Heart right ventricle (tissue), 16 donors: ENCODE measurements around the gene GC. TPM values are rescaled to one million over a fixed set of nuclear protein-coding genes. Genes with fewer than 3 reads are reported as not detected.

Experiments
- ATAC-seq, 8 donors: fragments of 200-7000 bp; cut with Tn5 transposase; one replicate each; pipeline ENCODE4 v1.9.1; 2020; ENCODE audit warnings: mild to moderate bottlenecking in 8 of 8, moderate library complexity in 8 of 8, moderate number of reproducible peaks in 1 of 8
- DNase-seq, 2 donors: peaks; one replicate each; pipeline ENCODE4 v3.0.0-alpha.2; 2020
- H3K27ac ChIP-seq, 10 donors: fragments of 200-600 bp; sonication (generic) in 2 of 10; one replicate each; pipeline versions ENCODE4 v1.5.0 to v1.8.0; 2020 to 2022; ENCODE audit warnings: mild to moderate bottlenecking in 3 of 10
- H3K27me3 ChIP-seq, 7 donors: fragments of 200-600 bp; one replicate each; pipeline ENCODE4 v1.8.0; 2021 to 2022; ENCODE audit warnings: mild to moderate bottlenecking in 2 of 7
- H3K36me3 ChIP-seq, 9 donors: fragments of 200-600 bp; sonication (generic) in 1 of 9; one replicate each; pipeline versions ENCODE4 v1.5.0 to v1.8.0; 2020 to 2022; ENCODE audit warnings: mild to moderate bottlenecking in 2 of 9
- H3K4me1 ChIP-seq, 9 donors: fragments of 200-600 bp; sonication (generic) in 1 of 9; one replicate each; pipeline versions ENCODE4 v1.5.0 to v1.8.0; 2020 to 2022; ENCODE audit warnings: mild to moderate bottlenecking in 4 of 9
- H3K4me3 ChIP-seq, 10 donors: fragments of 200-600 bp; sonication (generic) in 2 of 10; one replicate each; pipeline versions ENCODE4 v1.5.0 to v1.8.0; 2020 to 2022; ENCODE audit warnings: mild to moderate bottlenecking in 7 of 10, moderate library complexity in 2 of 10
- H3K9me3 ChIP-seq, 11 donors: fragments of 200-600 bp in 10 of 11; sonication (generic) in 2 of 11; one replicate each; pipeline versions ENCODE4 v1.5.0 to v1.8.0; 2013 to 2022; ENCODE audit warnings: mild to moderate bottlenecking in 2 of 11, control low read depth in 1 of 11, moderate library complexity in 1 of 11
- CTCF ChIP-seq, 9 donors: fragments of 200-600 bp; sonication (generic) in 2 of 9; IDR thresholded peaks; one replicate each; pipeline versions ENCODE4 v1.5.0 to v1.8.0; 2021 to 2022; ENCODE audit warnings: antibody characterized with exemption in 9 of 9, mild to moderate bottlenecking in 5 of 9, moderate library complexity in 1 of 9
- WGBS, 2 donors: extraction: QIAGEN DNeasy Blood & Tissue Kit; methylation state at CpG; one replicate each; pipeline ENCODE4 v1.1.7; 2013; ENCODE audit warnings: inconsistent platforms in 1 of 2; 5-methylcytosine and 5-hydroxymethylcytosine counted together
- intact Hi-C, 10 donors: fragments of 100-400 bp; cut with DNase I; formaldehyde crosslinking; loops; one replicate each; pipeline versions ENCODE4 v1.11.1 to v1.14.2; 2022
- polyA plus RNA-seq, 2 donors: library from polyadenylated mRNA; stranded (reverse); fragments of 200-250 nt; gene quantifications; one replicate each; pipeline ENCODE4 v1.2.3, GENCODE V29; 2013
- total RNA-seq, 10 donors: library from RNA; stranded (reverse); fragmentation: NEBNext Ultra II Directional in 3 of 10; extraction: Animal tissue kit (Norgen Biotek cat#: 25700) in 3 of 10; gene quantifications; one replicate each; pipeline versions ENCODE4 v1.2.1 to v1.2.4, GENCODE V29; 2021 to 2023
- donor health status: Arrhythmogenic right ventricular cardiomyopathy.
- donor health status: ischemic (EF 13 %, LVEDD 7.1; RV severe dilation, severe dysfunction).
- donor health status: healthy with polysubstance abuse.
- donor health status: DM: no; HTN: yes; CAD: no.
- donor health status: DM: no; HTN: no; CAD: no.
- donor health status: ischemic (EF 25% LVEDD 6.9; RV normal size, moderate dysfunction).
- donor health status: ischemic (EF 25% LVEDD 5.7; RV mildly dilated, moderate dysfunction).
- donor health status: healthy.
- donor health status: DM: yes; HTN: yes; CAD: no.
- donor health status: Ischemic cardiomyopathy.
- donor health status: ischemic (EF 35%, LVEDD 5.7; RV mildly dilated, moderate dysfunction).
- donor health status: nonischemic (EF 11% LVEDD 7.7; RV severe dilation, severe dysfunction).
- donor health status: DM: yes; HTN: yes; CAD: no.
- donor health status: PGD.
- donor health status: ischemic (EF 29% LVEDD 5.4; RV normal size, mild dysfunction).
- donor health status: nonischemic (EF 23%, LVEDD 6.1; RV moderate dilation, normal function).

GC gene
- total and polyA plus RNA-seq, 12 donors: 0.20 TPM; not detected in 11

GRCh38 chr4:71711985-71712348 lies 71.9 kb downstream of the GC start:
- Histone ChIP-seq H3K27me3 (no peaks in the 10 kb centered on the region), H3K4me1 (no peaks in the 10 kb centered on the region), H3K27ac (no peak overlapping the region), H3K4me3 (no peak overlapping the region), H3K9me3 (no peaks in the 10 kb centered on the region), H3K36me3 (no peaks in the 10 kb centered on the region)
- 85% methylated on average over 3 of the region's 3 CpGs for WGBS, 2 donors
- DNase-seq (no peak), ATAC-seq (no peak)
- intact Hi-C loops: loop anchor here in 6 of 10 donors (2.0 to 10.0 kb wide), 10 partner anchors 477 to 1111 kb away; no protein-coding TSS in a partner anchor
- no peak for TF ChIP-seq CTCF (IDR thresholded peaks at IDR 0.05)

DNA sequence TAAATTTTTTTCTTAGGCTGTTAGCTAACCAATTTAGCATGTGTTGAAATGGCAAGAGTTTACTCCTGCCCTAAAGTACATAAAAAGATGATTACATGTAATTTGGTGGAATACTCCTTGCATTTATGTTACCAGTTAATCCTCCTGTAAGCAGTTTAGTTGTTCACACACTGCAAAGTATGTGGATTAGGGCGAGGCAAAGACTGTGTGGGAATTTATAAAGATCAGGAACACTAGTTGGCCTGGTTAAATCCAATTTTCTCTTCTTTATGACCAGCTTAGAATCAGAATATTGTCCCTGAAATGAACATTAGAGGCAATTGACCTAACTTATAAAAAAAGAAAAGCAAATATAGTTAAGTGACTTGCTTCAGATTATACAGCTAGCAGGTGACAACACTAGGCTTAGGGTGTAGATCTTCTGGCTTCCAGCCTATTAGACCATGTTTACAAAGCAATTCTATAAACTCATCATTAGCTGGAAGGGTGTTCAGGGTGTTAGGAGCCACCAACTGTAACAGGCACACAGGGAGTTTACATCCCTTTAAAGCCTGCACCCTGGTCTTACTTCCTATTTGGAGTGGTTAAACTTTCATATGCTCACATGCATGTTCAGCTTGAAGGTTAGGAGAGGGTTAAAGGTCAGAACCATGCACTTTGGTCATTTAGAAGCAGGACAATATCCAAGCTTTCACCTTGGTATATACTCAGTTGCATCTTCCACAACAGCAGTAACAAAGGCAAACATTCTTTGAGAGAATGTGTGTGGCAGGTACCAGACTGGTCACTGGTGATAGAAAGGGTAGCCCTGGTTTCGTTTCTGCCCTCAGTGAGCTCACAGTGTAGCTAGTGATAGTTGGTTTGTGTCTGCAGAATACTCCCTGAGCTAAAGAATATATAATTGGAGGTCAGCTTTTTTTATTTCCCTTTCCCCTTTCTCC lies 72.6 kb downstream of the GC start:
- no peaks in the 10 kb centered on the region for H3K9me3 ChIP-seq
- no peaks in the 10 kb centered on the region for H3K27me3 ChIP-seq
- H3K4me1 ChIP-seq: no peaks in the 10 kb centered on the region
- DNase-seq (no peak), ATAC-seq (no peak)
- intact Hi-C loops: loop anchor here in 6 of 10 donors (5.0 to 10.0 kb wide), 7 partner anchors 477 to 1107 kb away; no protein-coding TSS in a partner anchor
- no peaks in the 10 kb centered on the region for H3K36me3 ChIP-seq
- no peak for TF ChIP-seq CTCF (IDR thresholded peaks at IDR 0.05)
- H3K4me3 ChIP-seq: no peak overlapping the region
- no peak overlapping the region for H3K27ac ChIP-seq
- 58 to 60% methylated on average over 2 of the region's 2 CpGs for WGBS, 2 donors

- H3K4me1 ChIP-seq: no peaks in the 10 kb centered on the region
- intact Hi-C loops: loop anchor here in 7 of 10 donors (5.0 to 10.0 kb wide), 7 partner anchors 475 to 1105 kb away; no protein-coding TSS in a partner anchor
- 14 to 35% methylated on average over 1 of the region's 1 CpG for WGBS, 2 donors
- no peak overlapping the region for H3K27ac ChIP-seq
- no peak for DNase-seq
- H3K4me3 ChIP-seq: no peak overlapping the region
- no peaks in the 10 kb centered on the region for H3K36me3 ChIP-seq
- no peaks in the 10 kb centered on the region for H3K27me3 ChIP-seq
- no peak for ATAC-seq
- H3K9me3 ChIP-seq: no peaks in the 10 kb centered on the region
- no peak for TF ChIP-seq CTCF (IDR thresholded peaks at IDR 0.05)
Observed at GRCh38 chr4:71709961-71710360, 73.9 kb downstream of the GC start.

DNA sequence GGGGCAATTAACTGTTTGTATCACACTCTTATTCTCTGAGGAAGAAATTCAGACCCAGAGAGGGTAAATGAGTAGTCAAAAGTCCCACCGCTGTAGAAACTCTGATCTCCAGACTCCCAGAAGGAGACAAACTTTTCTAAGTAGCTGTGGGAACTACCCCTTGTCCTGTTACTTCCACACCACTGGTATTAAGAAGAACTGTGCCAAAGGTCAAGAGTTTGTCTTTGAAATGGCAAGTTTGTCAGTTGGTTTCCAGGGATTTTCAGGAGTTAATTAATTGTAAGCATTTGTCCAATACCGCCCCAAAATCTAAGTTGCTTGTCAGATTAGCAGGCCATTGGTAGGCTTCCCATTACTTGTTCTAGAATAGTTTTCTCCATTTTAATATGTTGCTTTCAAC lies 85.7 kb downstream of the GC start:
- H3K9me3 ChIP-seq: no peaks in the 10 kb centered on the region
- DNase-seq (no peak), ATAC-seq (no peak)
- 93 to 100% methylated on average over 2 of the region's 2 CpGs for WGBS, 2 donors
- no peaks in the 10 kb centered on the region for H3K36me3 ChIP-seq
- H3K27me3 ChIP-seq: no peaks in the 10 kb centered on the region
- no peak overlapping the region for H3K4me3 ChIP-seq
- no peak for TF ChIP-seq CTCF (IDR thresholded peaks at IDR 0.05)
- no peak overlapping the region for H3K27ac ChIP-seq
- intact Hi-C loops: no loop called here
- H3K4me1 ChIP-seq: no peaks in the 10 kb centered on the region
